Mesangial cell (primary cell): ENCODE results near the gene RASSF7. TPM values are rescaled to one million over a fixed set of nuclear protein-coding genes. Genes with fewer than 3 reads are reported as not detected.

Experiments used
- total RNA-seq: library from RNA; depleted of rRNA; stranded (reverse); fragments of >200 nt; gene quantifications from 2 replicates; pipeline ENCODE4 v1.2.3, GENCODE V29; 2015

Gene RASSF7, protein sequence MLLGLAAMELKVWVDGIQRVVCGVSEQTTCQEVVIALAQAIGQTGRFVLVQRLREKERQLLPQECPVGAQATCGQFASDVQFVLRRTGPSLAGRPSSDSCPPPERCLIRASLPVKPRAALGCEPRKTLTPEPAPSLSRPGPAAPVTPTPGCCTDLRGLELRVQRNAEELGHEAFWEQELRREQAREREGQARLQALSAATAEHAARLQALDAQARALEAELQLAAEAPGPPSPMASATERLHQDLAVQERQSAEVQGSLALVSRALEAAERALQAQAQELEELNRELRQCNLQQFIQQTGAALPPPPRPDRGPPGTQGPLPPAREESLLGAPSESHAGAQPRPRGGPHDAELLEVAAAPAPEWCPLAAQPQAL
- total RNA-seq: 63.9 and 121 TPM in 2 replicates

GRCh38 chr11:560305-561147, at the start of gene RASSF7, which contains the start of gene LMNTD2:
RASSF7 (plus strand) TSS chr11:560970; CDS start chr11:561769, 799 bp downstream.
LMNTD2 (minus strand) TSS chr11:560738; CDS start chr11:560716, 22 bp downstream.

DNA sequence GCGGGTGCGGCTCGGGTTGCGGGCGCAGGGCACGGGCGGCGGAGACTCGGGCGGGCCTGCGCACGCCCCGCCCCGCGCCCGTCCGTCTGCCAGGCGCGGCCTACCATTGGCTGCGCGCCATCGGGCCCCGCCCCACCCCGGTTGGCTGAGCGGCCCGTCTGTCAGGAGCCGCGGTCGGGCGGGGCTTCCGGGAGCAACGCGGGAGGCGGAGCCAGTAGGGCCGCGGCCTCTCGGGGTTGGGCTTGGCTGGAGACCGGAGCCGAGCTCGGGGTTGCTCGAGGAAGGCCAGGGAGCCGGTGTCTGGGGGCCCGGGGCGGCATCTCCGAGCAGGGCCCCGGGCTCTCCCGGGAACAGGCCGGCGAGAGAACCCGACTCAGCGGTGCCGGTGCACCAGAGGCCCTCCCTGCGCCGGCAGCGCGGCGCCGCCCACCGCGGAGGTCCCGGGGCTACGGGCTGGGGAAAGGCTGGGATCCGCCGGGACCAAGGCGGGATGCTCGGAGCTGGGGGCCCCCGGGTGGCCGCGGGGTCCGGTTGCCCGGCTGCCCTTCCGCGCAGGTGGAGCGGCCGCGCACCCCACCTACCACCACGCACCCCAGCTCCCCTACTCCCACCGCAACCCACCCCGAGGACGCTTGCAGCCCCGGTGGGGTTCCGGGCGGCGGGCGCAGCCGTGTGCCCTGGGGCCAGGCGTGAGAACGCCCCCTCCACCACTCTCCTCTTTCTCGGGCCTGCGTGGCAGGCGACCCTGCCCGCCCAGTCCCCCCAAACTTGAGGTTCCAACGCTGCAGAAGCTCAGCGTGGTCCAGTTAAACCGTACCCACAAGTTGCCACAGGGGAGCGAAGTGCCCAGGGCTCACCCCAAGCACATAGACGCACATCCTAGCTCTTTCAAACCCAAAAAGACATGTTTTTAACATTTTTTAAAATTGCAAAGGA, 25.0 kb upstream of the RASSF7 start, which contains the start of gene HRAS:
Gene HRAS, minus strand, starts transcription at position 58 of the 936 bp plus-strand sequence.

GRCh38 chr11:536841-537621, 23.7 kb upstream of the RASSF7 start, which contains the start of gene LRRC56:
LRRC56 (plus strand) TSS chr11:537527; CDS start chr11:540685, 3,158 bp downstream.

DNA sequence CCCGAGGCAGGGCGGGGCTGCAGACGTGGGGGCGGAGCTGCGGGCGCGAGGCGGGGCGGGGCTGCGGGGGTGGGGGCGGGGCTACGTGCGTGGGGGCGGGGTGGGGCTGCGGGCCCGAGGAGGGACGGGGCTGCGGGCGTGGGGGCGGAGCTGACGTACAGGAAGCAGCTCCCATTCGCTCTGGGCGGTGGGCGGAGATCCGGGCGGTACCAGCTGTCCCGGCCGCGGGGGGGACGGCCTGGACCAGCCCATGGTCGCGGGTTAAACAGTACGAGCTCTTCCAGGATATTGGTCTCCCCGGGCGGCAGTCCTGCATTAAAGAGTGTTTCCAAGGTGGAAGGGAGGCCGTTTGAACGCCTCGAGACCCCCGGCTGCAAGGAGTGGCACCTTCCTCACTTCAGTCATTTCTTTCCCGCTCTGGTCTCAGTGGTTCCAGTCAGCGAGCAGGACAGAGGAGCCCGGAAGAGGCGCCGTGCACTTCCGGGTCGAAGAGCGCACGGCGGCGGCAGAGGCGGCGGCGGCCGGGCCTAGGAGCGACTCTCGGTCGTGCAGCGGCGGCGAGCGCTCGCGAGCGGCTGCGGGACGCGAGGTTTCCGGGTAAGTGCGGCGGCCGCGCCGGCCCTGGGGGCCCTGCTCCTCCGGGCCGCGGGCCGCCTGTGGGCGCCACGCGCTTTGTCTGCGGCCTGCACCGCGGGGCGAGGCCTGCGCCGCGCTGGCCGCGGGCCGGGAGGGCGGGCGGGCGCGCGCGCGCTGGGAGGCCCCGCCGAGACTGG, 15.4 kb downstream of the RASSF7 start, which contains the start of gene PHRF1:
Gene PHRF1, plus strand, starts transcription at position 475 of the 773 bp plus-strand sequence. CDS start 5,043 bp downstream, outside the sequence.

Other genes with a start within 250 kb of the RASSF7 start
- 12.9 and 305 TPM in 2 replicates for gene IFITM1, start 246.9 kb upstream of the RASSF7 start, total RNA-seq
- gene IFITM3, start 240.1 kb upstream of the RASSF7 start, total RNA-seq: 159 and 737 TPM in 2 replicates
- 13.9 and 21.6 TPM in 2 replicates for gene B4GALNT4, start 191.5 kb upstream of the RASSF7 start, total RNA-seq
- gene PKP3, start 166.8 kb upstream of the RASSF7 start, total RNA-seq: 3.3 and 8.2 TPM in 2 replicates
- 48.6 and 96.8 TPM in 2 replicates for gene SIGIRR, start 146.0 kb upstream of the RASSF7 start, total RNA-seq
- 3.1 and 15.8 TPM in 2 replicates for gene ANO9, start 119.0 kb upstream of the RASSF7 start, total RNA-seq
- 46.6 and 69.7 TPM in 2 replicates for gene PTDSS2, start 110.7 kb upstream of the RASSF7 start, total RNA-seq
- gene RNH1, start 53.7 kb upstream of the RASSF7 start, total RNA-seq: 265 and 319 TPM in 2 replicates
- 42.5 and 64.7 TPM in 2 replicates for gene HRAS, start 25.4 kb upstream of the RASSF7 start, total RNA-seq
- 0.33 and 2.3 TPM in 2 replicates for gene LRRC56, start 23.4 kb upstream of the RASSF7 start, total RNA-seq
- 0.65 and 7.2 TPM in 2 replicates for gene LMNTD2, start 232 bp upstream of the RASSF7 start, total RNA-seq
- 25.1 and 25.4 TPM in 2 replicates for gene PHRF1, start 15.5 kb downstream of the RASSF7 start, total RNA-seq
- 24.3 and 35.4 TPM in 2 replicates for gene IRF7, start 55.0 kb downstream of the RASSF7 start, total RNA-seq
- gene CDHR5, start 64.0 kb downstream of the RASSF7 start, total RNA-seq: under 0.01 and 3.9 TPM in 2 replicates
- gene SCT, start 66.2 kb downstream of the RASSF7 start, total RNA-seq: 3.5 TPM in 1 of 2 replicates, not detected in the other
- gene DRD4, start 76.3 kb downstream of the RASSF7 start, total RNA-seq: not detected in 2 replicates
- gene DEAF1, start 134.3 kb downstream of the RASSF7 start, total RNA-seq: 52.5 and 78.3 TPM in 2 replicates
- 12.2 and 45.6 TPM in 2 replicates for gene TMEM80, start 134.8 kb downstream of the RASSF7 start, total RNA-seq
- gene EPS8L2, start 145.3 kb downstream of the RASSF7 start, total RNA-seq: 104 and 173 TPM in 2 replicates
- 179 and 256 TPM in 2 replicates for gene TALDO1, start 186.5 kb downstream of the RASSF7 start, total RNA-seq
- 36.2 and 64.3 TPM in 2 replicates for gene GATD1, start 216.5 kb downstream of the RASSF7 start, total RNA-seq
- 0.38 TPM in 1 of 2 replicates, not detected in the other for gene CEND1, start 229.1 kb downstream of the RASSF7 start, total RNA-seq
- gene SLC25A22, start 237.3 kb downstream of the RASSF7 start, total RNA-seq: 16.7 and 25.6 TPM in 2 replicates
- gene PIDD1, start 244.3 kb downstream of the RASSF7 start, total RNA-seq: 17.7 and 21.0 TPM in 2 replicates
- gene RPLP2, start 249.0 kb downstream of the RASSF7 start, total RNA-seq: 1,149 and 1,462 TPM in 2 replicates